Fibroblast of mammary gland (primary cell): ENCODE data around the gene WT1.

ENCODE experiments used
- DNase-seq: peaks from one replicate; pipeline ENCODE4 v3.0.0-alpha.2; 2010; ENCODE audit warnings: low read depth
- H3K4me3 ChIP-seq: 2 replicates; pipeline ENCODE4 v1.5.1; 2011; ENCODE audit warnings: low read depth, mild to moderate bottlenecking, low read length, moderate library complexity; ENCODE audit not compliant: control insufficient read depth
- CTCF ChIP-seq: conservative IDR thresholded peaks from 2 replicates; pipeline ENCODE4 v1.5.1; 2011; ENCODE audit warnings: low read depth, low read length, inconsistent platforms; ENCODE audit not compliant: control insufficient read depth, insufficient read depth

WT1 gene

GRCh38 chr11:32344946-32345345, 90.4 kb downstream of the WT1 start:
- no peak overlapping the region for H3K4me3 ChIP-seq
- no peak for TF ChIP-seq CTCF
- no peak for DNase-seq

GRCh38 chr11:32343325-32344008, 91.9 kb downstream of the WT1 start:
- H3K4me3 ChIP-seq: no peak overlapping the region
- TF ChIP-seq CTCF: no peak
- no peak for DNase-seq

GRCh38 chr11:32341620-32342613, 93.4 kb downstream of the WT1 start:
- no peak for DNase-seq

GRCh38 chr11:32340181-32340580, 95.2 kb downstream of the WT1 start:
- no peak for TF ChIP-seq CTCF
- no peak for DNase-seq
- H3K4me3 ChIP-seq: no peak overlapping the region

More at GRCh38 chr11:32341620-32342613, 93.4 kb downstream of the WT1 start:
- no peak overlapping the region for H3K4me3 ChIP-seq
- TF ChIP-seq CTCF: no peak
